Coronary artery (tissue), 2 donors: ENCODE results near the gene DDX52.

Source experiments
- DNase-seq: peaks from one replicate; pipeline ENCODE4 v3.0.0-alpha.2; 2017; ENCODE audit warnings: low spot score
- H3K27ac ChIP-seq, 2 donors: fragments of 200-600 bp; sonication (generic); one replicate each; pipeline ENCODE4 v1.5.1; 2016 to 2019
- H3K4me3 ChIP-seq: fragments of 200-600 bp; sonication (generic); 2 replicates; pipeline ENCODE4 v1.5.1; 2016; ENCODE audit warnings: mild to moderate bottlenecking, moderate library complexity
- TF ChIP-seq, protein P1 (sequence below): fragments of 200-600 bp; sonication (generic); IDR thresholded peaks from one replicate; pipeline ENCODE4 v1.5.1; 2019; ENCODE audit warnings: antibody characterized with exemption

Gene DDX52

DNA sequence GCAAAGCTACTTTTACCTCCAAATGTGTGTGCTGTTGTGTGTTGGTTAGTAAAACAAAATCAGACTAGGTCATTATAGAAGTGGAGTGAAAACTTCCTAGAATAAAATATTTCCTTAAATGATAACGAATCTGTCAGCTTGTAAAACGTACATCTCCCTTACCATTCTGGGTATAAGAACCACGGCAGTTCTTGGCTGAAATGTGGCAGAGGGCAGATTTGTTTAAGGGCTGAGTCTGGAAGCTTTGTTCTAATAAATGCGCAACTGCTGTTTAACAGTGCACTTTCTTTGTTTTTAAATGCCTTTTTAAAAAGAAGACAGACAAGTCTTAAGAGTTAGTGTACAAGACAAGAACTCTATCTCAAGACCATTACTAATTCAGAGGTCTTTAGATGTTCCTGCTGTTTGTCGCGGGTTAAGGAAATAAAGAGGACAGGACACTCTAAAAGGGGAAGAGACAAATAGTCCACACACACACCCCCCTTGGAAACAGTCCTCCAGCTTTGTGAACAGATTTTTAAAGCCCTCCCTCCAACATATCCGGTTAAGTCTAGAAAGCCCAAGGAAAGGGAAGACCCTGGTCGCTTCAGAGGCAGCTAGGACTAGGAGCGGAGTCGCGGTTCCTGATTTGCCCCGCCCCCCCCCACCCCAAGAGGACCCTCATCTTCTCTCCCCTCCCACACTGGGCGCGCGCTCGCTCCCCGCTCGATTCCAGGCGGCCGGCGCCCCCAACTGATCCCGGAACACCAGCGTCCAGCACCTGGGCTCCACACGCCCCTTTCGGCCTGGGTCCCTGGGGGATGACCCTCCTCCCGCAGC, 34.7 kb downstream of the DDX52 start:
- TF ChIP-seq, protein P1, sequence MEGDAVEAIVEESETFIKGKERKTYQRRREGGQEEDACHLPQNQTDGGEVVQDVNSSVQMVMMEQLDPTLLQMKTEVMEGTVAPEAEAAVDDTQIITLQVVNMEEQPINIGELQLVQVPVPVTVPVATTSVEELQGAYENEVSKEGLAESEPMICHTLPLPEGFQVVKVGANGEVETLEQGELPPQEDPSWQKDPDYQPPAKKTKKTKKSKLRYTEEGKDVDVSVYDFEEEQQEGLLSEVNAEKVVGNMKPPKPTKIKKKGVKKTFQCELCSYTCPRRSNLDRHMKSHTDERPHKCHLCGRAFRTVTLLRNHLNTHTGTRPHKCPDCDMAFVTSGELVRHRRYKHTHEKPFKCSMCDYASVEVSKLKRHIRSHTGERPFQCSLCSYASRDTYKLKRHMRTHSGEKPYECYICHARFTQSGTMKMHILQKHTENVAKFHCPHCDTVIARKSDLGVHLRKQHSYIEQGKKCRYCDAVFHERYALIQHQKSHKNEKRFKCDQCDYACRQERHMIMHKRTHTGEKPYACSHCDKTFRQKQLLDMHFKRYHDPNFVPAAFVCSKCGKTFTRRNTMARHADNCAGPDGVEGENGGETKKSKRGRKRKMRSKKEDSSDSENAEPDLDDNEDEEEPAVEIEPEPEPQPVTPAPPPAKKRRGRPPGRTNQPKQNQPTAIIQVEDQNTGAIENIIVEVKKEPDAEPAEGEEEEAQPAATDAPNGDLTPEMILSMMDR, result no peak
- Histone ChIP-seq H3K4me3 (peak overlapping the region; percentile 89), H3K27ac (peak overlapping the region; percentile 88 to 95)
- DNase-seq, result no peak

DNA sequence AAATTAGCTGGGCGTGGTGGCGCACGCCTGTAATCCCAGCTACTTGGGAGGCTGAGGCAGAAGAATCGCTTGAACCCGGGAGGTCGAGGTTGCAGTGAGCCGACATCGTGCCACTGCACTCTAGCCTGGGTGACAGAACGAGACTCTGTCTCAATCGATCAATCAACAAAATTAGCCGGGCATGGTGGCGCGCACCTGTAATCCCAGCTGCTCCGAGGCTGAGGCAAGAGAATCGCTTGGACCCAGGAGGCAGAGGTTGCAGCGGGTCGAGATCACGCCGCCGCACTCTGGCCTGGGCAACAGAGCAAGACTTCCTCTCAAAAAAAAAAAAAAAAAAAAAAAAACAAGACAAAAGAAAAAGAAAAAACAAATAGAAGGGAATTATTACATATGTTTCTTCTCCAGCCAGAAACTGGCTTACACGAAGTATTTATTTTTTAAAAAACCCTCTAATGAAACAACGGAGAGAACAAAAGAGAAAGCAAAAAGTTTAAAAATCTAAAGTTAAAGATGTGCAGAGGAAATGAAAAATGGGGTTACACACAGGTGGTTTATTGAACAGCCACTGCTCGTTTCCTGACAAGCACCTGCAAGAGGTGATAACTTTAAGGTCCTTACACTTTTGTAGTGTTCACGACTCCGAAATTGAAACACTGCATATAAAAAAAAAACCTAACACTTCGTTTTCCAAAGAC, 35.5 kb downstream of the DDX52 start:
- Histone ChIP-seq H3K4me3 (peak overlapping the region; percentile 89), H3K27ac (no peak overlapping the region)
- DNase-seq, result no peak
- TF ChIP-seq, protein P1, result no peak

DNA sequence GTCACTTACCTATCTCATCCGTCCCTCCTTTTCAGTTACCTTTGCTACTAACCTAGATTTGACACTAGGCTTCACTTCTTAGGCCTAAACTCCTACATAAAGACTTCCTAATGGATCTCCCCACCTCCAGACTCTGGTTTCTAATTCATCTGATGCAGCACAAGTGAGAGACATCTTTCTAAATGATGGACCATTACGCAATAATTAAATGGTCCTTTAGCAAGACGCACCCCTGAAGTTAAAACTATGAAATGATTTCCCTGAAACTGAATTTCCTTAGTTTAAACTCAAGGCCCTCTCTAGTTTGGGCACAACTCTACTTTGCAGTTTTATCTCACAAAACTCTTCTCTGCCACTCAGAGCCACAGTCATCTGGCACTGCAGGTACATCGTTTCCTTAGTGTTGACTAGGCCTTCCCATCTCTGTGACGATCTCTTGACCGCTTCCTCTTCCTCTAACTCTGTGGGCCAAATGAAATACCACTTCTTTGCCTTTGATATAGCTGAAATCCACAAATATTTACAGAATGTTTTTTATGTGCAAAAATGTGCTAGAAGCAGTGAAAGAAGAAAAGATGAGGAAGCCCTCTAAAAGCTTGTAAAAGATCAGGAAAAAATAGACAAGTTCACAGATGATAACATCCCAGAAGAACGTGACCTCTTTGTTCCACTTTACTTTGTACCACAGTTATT, 37.3 kb downstream of the DDX52 start:
- H3K27ac ChIP-seq, result no peak overlapping the region
- TF ChIP-seq, protein P1, result no peak
- no peak overlapping the region for H3K4me3 ChIP-seq
- no peak for DNase-seq

DNA sequence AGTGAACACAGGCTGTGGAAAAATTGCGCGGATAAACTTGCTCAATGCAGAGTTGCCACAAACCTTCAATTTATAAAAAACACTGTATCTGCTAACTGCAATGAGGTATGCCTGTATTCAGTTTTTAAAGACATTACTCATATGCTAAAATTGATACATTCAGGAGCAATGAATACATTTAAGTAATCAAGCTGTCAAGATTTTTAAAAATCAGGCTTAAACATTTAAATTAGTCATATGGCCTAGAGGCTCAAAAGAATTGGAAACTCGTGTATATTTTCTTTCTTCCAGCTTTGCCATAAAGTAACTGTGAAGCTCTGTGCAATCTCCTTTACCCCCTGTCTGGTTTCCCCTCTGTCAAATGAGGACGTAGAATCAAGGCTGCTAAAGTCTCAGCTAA, 38.2 kb downstream of the DDX52 start:
- DNase-seq, result no peak
- TF ChIP-seq, protein P1, result no peak
- Histone ChIP-seq H3K4me3 (no peak overlapping the region), H3K27ac (no peak overlapping the region)

DNA sequence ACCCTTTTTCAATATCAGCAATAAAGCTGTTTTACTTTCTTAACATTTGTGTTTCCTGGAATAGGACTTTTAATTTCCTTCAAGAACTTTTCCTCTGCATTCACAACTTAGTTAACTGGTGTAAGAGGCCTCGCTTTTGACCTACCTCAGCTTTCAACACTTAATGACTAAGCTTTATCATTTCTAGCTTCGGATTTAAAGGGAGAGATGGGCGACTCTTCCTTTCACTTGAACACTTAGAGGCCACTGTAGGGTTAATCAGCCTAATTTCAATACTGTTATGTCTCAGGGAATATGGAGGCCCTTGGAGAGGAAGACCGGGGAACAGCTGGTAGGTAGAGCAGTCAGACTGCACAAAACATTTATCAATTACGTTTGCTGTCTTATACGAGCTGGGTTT, 38.7 kb downstream of the DDX52 start:
- no peak overlapping the region for H3K27ac ChIP-seq
- TF ChIP-seq, protein P1, result no peak
- DNase-seq, result no peak
- no peak overlapping the region for H3K4me3 ChIP-seq

DNA sequence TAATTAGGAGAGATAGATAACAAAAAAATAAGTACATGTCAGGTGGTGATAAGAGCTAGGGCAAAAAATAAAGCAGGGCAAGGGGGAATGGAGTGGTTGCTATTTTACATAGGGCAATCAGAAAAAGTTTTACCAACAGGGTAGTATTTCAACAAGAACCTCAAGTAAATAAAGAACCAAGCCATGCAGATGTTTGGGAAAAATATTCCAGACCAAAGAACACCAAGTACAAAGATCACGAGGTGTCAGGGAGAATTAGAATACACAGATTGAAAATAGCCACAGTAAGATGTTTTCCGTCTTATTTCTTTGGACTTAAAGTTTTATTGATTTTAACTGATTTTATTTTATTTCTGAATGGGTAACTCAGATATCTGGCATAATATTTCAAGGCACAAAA, 45.1 kb downstream of the DDX52 start:
- TF ChIP-seq, protein P1, result no peak
- H3K4me3 ChIP-seq, result no peak overlapping the region
- no peak for DNase-seq
- no peak overlapping the region for H3K27ac ChIP-seq
